ENCODE measurements around the gene PPIE.

DNA sequence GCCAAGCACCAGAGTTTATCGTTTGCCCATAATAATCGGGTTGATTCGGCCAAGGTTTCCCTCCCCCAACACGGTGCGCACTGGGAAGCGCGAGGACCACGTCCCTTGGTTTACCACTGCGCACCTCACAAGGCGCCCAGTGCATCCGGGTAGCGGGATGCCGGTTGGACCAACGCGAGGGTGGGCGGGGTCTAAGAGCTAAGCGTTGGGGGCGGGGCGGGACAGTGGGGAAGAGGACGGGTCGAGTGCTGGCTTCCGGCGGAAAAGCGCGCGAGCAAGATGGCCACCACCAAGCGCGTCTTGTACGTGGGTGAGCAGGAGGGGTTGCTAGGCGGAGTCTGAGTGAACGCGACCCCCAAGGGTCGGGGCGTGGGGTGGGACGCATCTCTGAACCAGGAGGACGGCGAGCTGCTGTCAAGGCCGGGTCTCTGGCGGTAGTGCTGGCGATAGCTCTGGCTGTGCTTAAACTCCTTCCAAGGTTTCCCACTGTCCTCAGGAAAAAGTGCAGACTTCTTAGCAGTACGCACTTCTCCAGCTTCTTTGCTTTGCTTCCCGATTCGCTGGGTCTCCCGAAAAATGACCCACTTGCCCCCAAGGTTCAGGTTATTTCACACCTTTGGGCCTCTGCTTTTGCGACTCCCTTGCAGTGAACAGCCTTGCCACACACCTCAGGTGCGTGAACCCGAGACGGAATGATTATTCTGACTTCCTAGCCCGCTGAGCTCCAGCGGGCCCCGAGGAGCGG, at the start of gene PPIE:
- TF ChIP-seq BACH2 (CRISPR knock-in tag; IDR thresholded peaks at IDR 0.05; ENCODE audit: borderline replicate concordance) (no peak), ESRRG (CRISPR knock-in tag; IDR thresholded peaks at IDR 0.05) (no peak), RARB (CRISPR knock-in tag; IDR thresholded peaks at IDR 0.05) (no peak), ZFP3 (CRISPR knock-in tag; IDR thresholded peaks at IDR 0.05) (no peak), PPARA (CRISPR knock-in tag; IDR thresholded peaks at IDR 0.05; ENCODE audit: borderline replicate concordance) (no peak)
- TF ChIP-seq, protein P1, sequence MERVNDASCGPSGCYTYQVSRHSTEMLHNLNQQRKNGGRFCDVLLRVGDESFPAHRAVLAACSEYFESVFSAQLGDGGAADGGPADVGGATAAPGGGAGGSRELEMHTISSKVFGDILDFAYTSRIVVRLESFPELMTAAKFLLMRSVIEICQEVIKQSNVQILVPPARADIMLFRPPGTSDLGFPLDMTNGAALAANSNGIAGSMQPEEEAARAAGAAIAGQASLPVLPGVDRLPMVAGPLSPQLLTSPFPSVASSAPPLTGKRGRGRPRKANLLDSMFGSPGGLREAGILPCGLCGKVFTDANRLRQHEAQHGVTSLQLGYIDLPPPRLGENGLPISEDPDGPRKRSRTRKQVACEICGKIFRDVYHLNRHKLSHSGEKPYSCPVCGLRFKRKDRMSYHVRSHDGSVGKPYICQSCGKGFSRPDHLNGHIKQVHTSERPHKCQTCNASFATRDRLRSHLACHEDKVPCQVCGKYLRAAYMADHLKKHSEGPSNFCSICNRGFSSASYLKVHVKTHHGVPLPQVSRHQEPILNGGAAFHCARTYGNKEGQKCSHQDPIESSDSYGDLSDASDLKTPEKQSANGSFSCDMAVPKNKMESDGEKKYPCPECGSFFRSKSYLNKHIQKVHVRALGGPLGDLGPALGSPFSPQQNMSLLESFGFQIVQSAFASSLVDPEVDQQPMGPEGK (CRISPR knock-in tag; IDR thresholded peaks at IDR 0.05; ENCODE audit: borderline replicate concordance): no peak
- TF ChIP-seq, protein P2, sequence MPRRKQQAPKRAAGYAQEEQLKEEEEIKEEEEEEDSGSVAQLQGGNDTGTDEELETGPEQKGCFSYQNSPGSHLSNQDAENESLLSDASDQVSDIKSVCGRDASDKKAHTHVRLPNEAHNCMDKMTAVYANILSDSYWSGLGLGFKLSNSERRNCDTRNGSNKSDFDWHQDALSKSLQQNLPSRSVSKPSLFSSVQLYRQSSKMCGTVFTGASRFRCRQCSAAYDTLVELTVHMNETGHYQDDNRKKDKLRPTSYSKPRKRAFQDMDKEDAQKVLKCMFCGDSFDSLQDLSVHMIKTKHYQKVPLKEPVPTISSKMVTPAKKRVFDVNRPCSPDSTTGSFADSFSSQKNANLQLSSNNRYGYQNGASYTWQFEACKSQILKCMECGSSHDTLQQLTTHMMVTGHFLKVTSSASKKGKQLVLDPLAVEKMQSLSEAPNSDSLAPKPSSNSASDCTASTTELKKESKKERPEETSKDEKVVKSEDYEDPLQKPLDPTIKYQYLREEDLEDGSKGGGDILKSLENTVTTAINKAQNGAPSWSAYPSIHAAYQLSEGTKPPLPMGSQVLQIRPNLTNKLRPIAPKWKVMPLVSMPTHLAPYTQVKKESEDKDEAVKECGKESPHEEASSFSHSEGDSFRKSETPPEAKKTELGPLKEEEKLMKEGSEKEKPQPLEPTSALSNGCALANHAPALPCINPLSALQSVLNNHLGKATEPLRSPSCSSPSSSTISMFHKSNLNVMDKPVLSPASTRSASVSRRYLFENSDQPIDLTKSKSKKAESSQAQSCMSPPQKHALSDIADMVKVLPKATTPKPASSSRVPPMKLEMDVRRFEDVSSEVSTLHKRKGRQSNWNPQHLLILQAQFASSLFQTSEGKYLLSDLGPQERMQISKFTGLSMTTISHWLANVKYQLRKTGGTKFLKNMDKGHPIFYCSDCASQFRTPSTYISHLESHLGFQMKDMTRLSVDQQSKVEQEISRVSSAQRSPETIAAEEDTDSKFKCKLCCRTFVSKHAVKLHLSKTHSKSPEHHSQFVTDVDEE (CRISPR knock-in tag; IDR thresholded peaks at IDR 0.05): no peak
